OCI-M2 (cell line): ENCODE data around the gene KDM2B.

ENCODE experiments used
- DNase-seq: peaks from one replicate; lab custom pipeline; 2025; ENCODE audit not compliant: unreplicated experiment; lab: John Stamatoyannopoulos, UW

The KDM2B gene

DNA sequence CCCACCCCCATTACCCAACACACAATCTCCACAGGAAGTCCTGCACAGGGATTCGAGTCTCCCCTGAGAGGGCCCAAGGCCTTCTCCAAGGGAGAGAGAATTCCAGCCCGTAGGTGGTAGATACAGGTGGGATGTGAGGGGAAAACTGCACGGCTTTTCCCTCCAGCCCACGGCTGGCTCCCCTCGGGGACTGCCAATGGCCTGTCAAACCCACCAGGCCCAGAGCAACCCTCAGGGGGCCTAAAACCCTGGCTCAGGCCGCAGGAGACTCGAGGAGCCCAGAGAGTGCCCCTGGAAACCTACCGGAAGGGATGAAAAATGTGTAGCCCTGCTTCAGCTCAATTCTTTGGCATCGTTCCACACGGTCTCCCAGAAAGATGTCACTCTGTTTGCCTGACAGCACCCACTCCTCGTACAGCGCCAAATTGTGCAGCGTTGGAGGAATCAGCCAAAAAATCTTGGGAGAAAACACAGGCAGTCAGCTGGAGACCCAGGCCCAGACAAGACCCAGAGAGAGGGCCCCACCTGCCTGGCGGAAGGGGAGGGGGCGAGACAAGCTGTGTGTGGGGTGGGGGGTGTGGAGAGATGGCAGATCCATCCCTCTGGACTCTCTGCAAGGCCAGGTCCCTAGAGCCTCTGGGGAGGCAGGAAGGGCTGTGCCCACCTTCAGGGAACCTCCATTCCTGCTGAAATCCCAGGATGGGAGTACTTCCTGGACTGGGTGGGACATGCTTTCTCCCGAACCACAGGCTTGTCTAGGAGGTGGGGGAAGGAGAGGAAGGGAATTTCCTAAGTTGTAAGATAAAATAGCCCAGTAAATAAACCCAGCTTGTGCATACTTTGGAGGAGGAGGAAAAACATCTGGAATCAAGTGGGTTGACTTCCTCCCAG lies 48.1 kb downstream of the KDM2B start:
- no peak for DNase-seq

DNA sequence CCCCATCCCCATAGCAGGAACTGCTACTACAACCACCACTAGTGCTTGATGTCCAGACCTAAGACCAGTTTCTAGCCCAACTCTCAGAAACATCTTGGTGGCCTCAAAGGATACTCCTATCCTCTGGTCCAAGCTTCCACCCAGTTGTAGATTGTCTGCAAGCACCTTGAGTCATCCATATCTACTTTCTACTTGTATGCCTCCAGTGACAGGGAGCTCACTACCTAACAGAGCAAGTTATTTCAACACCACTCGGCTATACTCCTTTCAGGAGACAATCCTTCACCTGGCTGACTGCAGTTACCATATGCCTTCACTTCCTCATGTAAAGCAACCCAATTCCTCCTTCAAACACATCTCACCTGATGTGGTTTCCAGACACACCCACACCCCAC lies 49.5 kb downstream of the KDM2B start:
- DNase-seq, result no peak

DNA sequence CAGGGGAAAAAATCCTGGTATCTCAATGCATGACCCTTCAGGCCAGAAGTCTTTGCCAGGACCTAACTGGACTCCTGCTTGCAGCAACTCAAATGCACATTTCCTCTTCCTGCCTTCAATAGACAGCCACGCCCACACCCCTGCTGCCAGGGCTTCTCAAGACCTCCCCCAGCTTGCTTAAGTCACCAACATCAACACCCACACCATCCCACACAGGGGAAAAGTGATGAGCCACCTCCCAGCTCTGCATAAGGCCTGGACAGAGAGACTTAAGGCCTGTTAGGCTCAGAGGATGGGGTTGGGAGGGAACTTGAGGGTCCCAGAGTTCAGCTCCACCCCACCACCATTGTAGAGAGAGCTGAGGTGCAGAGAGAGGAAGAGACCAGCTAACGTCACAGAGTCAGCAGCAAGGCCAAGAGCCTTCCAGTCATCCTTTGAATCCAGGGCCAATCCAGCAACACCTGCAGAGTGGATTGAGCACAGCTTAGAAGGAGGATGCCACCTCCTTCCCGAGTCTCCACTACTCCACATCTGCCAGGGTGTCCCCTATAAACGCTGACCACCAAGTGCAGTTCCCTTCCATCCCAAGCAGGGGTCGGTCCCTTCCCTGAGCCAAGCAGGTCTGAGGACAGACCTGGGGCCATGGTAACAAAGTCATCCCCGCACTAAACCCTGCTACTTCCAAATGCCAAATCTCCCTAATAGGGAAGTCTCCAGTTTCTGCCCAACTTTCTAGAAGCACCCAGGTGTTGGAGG lies 50.0 kb downstream of the KDM2B start:
- DNase-seq, result no peak

DNA sequence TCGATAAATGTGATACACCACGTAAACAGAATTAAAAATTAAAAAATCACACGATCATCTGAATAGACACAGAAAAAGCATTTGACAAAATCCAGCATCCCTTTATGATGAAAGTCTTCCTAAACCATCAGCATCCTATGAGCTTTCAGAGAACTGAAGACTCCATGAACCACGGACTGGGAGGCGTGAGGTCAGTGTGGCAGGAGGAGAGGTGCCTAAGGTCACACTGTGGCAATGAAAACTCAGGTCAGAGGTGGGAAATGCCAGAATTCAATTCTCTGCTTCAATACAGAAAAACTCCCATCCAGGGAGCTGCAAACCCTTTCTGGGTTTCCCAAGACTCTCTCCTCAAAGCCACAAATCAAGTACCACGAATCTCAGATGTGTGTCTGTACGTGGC lies 51.6 kb downstream of the KDM2B start:
- DNase-seq, result no peak

DNA sequence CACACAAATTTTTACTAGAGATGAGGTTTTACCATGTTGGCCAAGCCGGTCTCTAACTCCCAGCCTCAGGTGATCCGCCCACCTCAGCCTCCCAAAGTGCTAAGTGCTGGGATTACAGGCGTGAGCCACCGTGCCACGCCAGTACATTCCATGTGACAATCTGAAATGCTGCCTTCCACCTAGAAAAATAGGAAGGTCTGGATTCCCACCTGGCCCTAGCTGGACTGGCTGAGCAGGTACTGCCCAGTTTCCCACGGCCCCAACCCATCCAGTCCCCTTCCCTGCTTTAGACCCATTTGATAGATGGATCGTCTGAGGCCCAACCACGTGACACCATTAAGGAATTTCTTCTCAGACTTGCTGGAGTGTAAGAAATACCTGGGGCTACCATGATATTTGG lies 55.4 kb downstream of the KDM2B start:
- no peak for DNase-seq

DNA sequence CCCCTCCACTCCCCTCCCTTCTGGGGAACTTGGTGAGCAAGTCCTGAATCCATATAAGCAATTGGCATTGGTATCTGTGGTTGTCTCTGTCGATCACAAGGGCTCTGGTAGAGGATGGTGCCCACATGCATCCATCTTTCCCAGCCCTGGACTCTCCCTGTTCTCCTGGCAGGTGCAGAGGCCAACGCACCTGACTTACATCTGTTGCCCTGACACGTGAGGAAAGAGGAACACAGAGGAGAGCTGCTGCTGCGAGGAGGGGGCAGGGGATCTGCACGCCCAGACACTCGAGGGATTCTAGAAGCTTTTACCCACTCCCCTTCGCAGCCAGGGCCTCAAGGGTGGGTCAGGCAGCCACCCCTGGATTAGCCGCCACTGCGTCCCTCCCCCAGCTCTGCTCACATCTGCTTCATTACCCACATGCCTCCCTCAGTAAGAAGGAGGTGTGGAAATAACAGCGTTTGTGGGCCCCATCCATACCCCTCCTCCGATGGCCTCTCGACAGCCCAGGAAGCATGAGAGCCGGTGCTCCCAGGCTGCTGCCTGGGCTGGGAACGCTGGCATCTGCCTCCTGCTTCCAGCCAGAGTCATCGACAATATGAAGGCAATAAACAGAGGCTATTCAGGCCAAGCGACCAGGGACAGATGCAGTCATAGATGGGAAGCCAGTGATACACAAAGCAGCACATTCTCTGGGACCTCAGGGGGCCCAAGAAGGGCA lies 56.5 kb downstream of the KDM2B start:
- DNase-seq, result no peak

DNA sequence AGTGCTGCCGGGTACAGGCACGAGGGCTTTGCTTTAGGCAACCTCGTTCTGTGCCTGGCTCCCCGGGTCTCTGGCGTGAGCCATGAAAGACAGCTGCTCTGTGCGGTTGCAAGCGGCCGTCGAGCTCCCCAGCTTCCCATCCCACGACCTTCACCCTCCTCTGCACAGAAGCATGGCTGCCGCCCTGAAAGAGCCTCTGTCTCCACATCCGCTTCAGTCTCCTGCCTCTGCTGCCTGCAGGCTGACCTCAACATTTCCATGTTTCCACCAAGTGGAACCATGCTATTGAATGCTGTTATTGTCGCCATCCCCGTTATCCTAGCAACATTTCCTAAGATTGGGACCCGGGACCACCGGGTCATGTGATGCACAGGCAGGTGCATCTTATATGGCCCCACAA lies 57.1 kb downstream of the KDM2B start:
- no peak for DNase-seq

DNA sequence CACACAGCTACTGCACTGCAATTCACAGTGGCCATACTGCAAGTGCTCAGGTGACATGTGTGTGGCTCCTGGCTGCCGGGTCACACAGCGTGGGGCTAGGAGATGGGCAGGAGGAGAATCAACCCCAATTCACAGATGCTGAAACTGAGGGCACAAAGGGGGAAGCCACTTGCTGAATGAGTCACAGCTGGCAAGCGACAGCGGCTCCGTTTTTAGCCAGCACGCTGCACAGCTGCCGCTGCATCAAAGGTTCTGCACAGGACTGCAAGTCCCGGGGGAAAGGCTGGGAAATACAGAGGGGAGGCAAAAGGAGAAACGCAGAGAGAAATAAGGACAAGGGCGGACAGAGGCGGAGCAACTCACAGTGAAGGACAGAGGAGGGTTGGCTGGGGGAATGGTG lies 57.9 kb downstream of the KDM2B start:
- no peak for DNase-seq

DNA sequence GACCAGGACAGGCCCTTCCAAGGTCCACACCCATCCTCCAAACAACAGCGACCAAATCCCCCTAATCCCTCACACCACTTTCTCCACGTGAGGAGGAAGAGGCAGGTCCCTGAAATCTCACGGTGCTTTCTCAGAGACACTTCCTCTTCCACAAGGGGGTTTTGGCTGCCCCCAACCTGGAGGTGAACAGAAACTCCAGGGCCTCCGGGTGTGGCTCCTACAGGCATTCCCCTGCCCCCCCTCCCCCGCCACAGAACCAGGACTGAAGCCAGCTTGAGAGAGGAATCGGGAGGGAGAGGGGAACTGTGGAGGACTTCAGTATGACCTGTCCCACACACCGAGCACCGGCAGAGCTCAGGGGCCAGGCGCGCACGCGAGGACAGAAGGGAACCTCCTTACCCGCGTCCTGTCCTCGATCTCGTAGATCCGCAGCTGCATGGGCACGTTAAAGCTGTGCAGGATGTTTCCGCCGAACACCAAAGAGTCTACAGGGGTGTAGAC lies 60.2 kb downstream of the KDM2B start:
- no peak for DNase-seq

DNA sequence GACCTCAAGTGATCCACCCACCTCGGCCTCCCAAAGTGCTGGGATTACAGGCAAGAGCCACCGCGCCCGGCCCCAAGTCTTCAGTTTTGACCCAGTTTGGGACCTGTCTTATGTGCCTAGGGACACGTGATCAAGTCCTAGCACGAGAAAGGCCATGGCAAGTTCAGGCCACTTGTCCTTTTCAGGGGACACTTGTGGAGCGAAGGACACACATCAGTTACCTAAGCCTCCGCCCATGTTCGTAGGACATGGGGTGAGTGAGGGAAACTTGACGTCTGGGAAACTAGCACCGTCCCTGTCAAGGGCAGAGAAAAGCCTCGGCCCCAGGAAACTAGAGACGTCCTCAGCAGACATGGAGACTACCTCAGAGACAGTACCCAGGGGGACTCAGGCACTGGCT lies 60.7 kb downstream of the KDM2B start:
- no peak for DNase-seq

DNA sequence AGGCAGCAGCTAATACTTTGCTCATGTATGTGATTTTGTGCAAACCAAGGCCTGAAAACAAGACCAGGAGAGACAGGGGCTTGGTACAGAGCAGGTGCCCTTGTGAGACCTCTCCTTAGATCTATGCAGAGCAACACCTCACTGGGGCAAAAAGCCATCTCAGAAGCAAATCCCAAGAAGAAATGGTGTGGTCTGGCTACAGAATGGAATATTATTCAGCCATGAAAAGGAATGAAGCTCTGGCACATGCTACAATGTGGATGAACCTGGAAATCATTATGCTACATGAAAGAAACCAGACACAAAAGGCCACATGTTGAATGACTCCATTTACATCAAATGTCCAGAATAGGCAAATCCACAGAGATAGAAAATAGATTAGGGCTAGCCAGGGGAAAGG lies 61.6 kb downstream of the KDM2B start:
- no peak for DNase-seq

DNA sequence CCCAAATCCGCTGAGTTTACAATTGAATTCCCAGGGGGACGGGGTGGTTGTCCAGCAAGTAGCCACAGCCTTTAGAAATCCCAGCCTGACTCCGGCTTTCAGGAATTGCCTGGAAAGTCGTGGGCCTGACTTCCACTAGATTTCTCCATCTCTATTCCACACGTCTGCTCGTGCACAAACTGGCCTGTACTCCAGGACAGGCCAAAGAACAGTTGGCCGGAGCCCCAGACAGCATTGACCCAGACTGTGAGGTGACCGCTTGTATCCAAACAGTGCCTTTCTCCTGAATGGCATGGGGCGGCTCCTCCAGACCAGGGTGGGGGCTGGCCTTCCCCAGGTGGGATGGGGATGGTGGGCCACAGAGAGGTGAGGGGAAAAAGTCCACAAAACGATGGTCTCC lies 62.2 kb downstream of the KDM2B start:
- DNase-seq, result no peak

DNA sequence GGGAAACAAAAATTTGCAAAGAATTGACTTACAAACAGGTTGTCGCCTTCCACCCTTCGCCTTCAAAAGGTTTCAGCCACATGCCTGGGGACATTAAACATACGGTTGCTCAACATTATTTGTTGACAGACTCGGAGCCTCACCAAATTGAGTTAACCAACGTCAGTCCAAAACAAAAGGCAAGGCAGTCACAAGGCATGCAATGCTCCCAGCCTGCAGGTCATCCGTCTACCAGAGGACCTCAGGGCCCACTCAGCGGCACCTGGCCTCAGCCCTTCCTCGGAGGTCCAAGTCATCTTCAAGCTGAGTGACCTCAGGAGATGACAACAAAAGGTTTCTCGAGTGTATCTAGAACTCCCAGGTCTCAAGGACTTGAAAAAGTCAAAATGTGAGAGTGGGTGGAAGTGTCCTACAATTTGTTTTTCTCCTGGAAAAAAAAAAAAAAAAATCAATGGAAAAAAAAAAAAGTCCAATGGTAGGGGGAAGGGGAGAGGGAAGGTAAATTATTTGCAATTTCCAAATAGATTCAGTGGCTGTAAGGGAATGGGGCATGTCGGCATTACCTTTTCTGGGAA lies 64.3 kb downstream of the KDM2B start:
- DNase-seq, result no peak

DNA sequence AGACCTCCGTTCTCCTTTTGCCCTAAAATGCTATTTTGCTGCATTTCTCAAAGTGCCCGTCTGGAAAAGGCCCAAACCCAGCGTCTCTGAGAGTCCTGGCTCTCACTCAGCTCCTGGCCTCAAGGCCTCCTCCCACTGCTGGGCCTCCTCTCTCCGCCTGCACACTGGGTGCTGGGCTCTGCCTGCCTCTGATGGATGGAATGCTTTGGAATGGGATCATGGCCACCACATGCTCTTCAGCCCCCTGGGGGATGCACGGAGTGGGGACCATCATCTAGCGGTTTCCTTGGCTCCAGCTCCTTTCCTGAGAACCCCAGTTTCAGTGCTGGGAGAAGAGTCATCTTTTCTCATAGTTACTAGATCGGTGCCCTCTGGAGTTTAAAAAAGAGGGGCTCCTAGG lies 65.2 kb downstream of the KDM2B start:
- no peak for DNase-seq

DNA sequence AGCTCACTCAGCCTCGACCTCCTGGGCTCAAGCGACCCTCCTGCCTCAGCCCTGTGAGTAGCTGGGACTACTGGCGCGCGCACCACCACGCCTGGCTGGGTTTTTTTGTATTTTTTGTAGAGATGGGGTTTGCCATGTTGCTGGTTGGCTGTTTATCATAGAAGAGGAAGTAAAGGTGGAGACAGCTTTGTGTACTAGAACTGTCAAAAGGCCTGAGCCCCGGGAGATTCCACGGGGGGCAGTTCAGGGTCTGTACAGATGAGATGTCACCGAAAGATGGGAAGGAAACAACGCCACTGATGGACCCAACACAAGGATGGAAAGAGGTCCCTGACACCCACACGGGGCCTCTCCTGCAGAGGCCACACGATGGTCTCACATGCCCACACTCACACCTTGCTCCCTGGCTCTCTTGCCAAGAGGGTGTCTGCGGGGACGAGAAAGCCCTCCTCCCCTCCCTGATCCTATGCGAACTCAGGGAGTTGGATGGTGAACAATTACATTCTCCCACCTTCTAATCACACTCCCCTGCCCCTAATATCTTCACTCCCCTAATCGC lies 66.6 kb downstream of the KDM2B start:
- DNase-seq, result no peak

DNA sequence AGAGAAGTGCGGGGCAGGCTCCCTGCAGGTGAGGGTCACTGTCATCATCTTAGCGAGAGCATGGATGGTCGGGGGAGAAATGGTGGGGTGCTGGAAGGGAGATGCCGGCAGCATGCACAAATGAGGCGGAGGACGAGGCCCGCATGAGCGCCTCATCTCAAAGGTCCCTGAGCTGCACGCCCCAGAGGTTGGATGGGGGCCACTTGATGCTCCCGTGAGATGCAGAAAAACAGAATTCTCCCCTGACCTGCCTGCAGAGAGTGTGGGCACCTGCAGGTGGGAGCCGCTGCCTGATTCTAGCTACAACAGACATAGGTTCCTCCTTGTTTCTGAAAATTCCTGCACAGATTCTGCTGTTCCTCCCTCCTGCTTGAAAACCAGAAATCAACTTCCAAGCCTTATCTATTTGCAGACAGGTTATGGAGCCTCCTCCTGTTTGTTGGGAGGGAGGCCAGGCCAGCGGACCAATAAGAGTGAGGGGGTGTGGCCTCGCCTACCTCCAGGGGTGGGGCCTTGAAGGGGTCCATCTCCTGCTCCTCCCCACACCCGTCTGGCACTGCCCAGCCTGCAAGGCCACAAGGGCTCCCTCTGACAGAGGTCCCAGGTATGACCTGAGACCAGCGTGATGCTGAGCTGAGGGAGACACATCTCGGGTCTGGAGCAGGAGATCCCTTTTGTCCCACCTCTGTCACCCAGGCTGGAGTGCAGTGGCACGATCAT lies 67.2 kb downstream of the KDM2B start:
- DNase-seq, result no peak

DNA sequence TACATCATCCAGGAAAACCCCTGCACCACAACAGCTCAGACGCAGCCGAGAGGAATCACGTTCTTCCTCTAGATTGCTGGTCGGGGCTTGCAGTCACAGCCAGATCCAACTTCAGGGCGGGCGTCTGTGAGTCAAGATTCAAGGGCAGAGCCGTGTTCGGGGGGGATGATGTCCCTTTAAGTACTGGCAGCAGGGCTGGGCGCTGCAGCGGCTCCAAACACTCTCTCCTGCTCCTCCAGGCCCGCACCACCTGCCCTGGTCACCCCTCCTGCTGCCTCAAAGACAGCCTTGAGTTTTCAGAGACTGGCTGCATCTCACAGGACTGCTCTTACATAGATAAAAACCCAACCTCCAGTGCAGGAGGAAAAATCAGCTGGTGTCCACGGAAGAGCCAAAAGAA lies 68.3 kb downstream of the KDM2B start:
- no peak for DNase-seq

DNA sequence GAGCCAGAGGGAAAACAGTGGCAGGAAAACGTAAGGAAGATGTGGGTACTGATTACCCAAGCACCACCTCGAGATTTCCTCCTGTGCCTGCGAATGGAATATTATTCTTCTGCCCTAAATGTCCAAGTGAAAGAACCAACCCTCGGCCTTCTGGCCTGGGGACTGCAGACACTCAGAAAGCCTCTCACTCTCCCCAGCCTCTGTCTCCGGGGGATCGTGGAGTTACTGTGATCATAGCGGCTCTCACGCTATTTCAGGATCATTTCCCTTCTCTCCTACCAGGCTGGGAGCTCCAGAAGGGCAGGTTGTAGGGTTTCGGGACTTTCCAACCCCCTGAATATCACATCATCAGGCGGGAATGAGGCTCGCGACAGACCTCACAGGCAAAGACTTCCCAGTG lies 68.9 kb downstream of the KDM2B start:
- no peak for DNase-seq

DNA sequence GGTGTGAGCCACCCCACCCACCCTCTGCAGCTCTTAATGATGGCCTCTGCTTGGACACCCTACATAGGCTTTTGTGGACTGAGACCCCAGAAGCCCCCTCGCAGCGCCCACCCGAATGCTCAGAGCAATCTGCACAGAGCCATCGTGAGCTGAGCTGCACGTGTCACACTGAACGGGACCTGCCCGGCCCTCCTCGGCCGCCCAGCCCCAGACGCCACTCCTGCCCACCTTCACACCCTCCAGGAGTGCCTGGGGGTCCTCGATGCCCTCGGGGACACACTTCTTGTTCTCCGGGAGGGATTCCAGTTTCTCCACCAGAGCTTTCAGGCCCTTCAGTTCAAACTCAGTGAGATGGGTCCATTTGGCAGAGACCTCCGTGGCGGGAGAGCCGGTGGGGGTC lies 71.5 kb downstream of the KDM2B start:
- DNase-seq, result no peak

DNA sequence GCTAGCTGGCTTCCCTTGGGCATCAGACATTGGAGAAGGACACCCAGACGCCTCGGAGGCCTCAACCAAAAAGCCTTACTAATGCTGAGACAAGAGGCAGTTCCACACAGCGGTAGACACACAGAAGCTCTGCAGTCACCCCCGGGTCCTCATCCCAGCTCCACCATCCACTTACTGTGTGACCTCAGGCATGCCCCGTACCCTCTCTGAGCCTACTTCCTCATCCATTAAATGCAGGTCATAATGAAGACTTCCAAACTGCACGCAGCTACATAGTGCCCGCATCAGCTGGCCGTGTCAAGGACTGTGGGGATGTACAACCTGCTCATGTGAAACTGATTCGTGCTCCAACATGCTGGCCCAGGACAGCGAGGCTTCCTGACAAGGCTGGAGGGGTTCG lies 72.3 kb downstream of the KDM2B start:
- no peak for DNase-seq
